OCI-LY3 (cell line): ENCODE results near the gene ANP32E.
"Not testable (repeated sequence)": the region's sequence is repeated elsewhere in the genome, so short reads cannot be mapped to it uniquely, and the experiment has no call there.

Experiments
- H2AFZ ChIP-seq: fragments of 200-600, 300-600 bp; shearing (Covaris generic); 2 replicates; pipeline ENCODE4 v1.6.0; 2014; ENCODE audit warnings: antibody characterized with exemption, low read depth, low read length
- H3K27ac ChIP-seq: fragments of 200-600, 300-600 bp; sonication (generic); 2 replicates; pipeline ENCODE4 v1.5.1; 2014; ENCODE audit warnings: mild to moderate bottlenecking, low read length, moderate library complexity, mixed read lengths
- H3K27me3 ChIP-seq: fragments of 200-600, 300-600 bp; sonication (generic); 2 replicates; pipeline ENCODE4 v1.6.1; 2014; ENCODE audit warnings: low read depth, low read length, mixed read lengths
- H3K36me3 ChIP-seq: fragments of 200-600, 300-600 bp; sonication (generic); replicated peaks from 2 replicates; pipeline ENCODE3; 2014; ENCODE audit warnings: low read depth, low read length, mixed read lengths
- H3K4me1 ChIP-seq: fragments of 300-600, 200-600 bp; sonication (generic); 2 replicates; pipeline ENCODE4 v1.6.1; 2014; ENCODE audit warnings: low read length, mixed read lengths
- H3K4me2 ChIP-seq: fragments of 200-600, 300-600 bp; sonication (generic); 2 replicates; pipeline ENCODE4 v1.6.1; 2014; ENCODE audit warnings: low read length, mixed read lengths
- H3K4me3 ChIP-seq: fragments of 300-600, 200-600 bp; sonication (generic); 2 replicates; pipeline ENCODE4 v1.5.1; 2014; ENCODE audit warnings: antibody characterized with exemption, mild to moderate bottlenecking, low read length, moderate library complexity
- H3K79me2 ChIP-seq: fragments of 300-600, 200-600 bp; shearing (Covaris generic); 2 replicates; pipeline ENCODE4 v1.6.1; 2014; ENCODE audit warnings: mild to moderate bottlenecking, low read length, mixed read lengths
- H3K9ac ChIP-seq: fragments of 300-600, 200-600 bp; shearing (Covaris generic); 2 replicates; pipeline ENCODE4 v1.6.0; 2014; ENCODE audit warnings: mild to moderate bottlenecking, low read length, moderate library complexity
- H3K9me3 ChIP-seq: fragments of 200-600, 300-600 bp; shearing (Covaris generic); 2 replicates; pipeline ENCODE4 v1.6.1; 2014; ENCODE audit warnings: low read length, mixed read lengths; ENCODE audit not compliant: insufficient read depth
- H4K20me1 ChIP-seq: fragments of 200-600, 300-600 bp; sonication (generic); 2 replicates; pipeline ENCODE4 v1.6.1; 2016; ENCODE audit warnings: low read length, mixed read lengths; ENCODE audit not compliant: insufficient read depth
- CTCF ChIP-seq: fragments of 200-600, 300-600 bp; sonication (generic); IDR thresholded peaks from 2 replicates; pipeline ENCODE4 v1.5.1; 2014; ENCODE audit warnings: antibody characterized with exemption, low read length, low read depth
- EZH2phosphoT487 ChIP-seq: fragments of 200-600 bp; shearing (Covaris generic); IDR thresholded peaks from 2 replicates; pipeline ENCODE4 v1.6.1; 2018; ENCODE audit warnings: antibody characterized with exemption, mixed run types, low read depth

The ANP32E gene

GRCh38 chr1:150186789-150187559, 48.9 kb downstream of the ANP32E start:
- Histone ChIP-seq H2AFZ (peak overlapping the region; percentile 90), H3K4me3 (peak overlapping the region; percentile 60), H3K27ac (peak overlapping the region; percentile 45), H3K9ac (no peak overlapping the region), H3K36me3 (no peaks in the 10 kb centered on the region), H3K27me3 (peaks cover 11% of the 10 kb centered on the region; the same call in 1 of the 2 replicates), H4K20me1 (no peaks in the 10 kb centered on the region), H3K4me1 (peaks cover 24% of the 10 kb centered on the region), H3K4me2 (peak overlapping the region; percentile 77), H3K9me3 (no peaks in the 10 kb centered on the region), H3K79me2 (no peaks in the 10 kb centered on the region)
- TF ChIP-seq EZH2phosphoT487 (no peak), CTCF (peak; percentile 71)

- not testable (repeated sequence) for H4K20me1 ChIP-seq, H3K36me3 ChIP-seq, H3K9me3 ChIP-seq, H3K9ac ChIP-seq, H3K79me2 ChIP-seq, H2AFZ ChIP-seq, H3K27ac ChIP-seq, H3K4me2 ChIP-seq, H3K4me3 ChIP-seq
- peaks cover 24% of the 10 kb centered on the region for H3K4me1 ChIP-seq
- peaks cover 11% of the 10 kb centered on the region; the same call in 1 of the 2 replicates for H3K27me3 ChIP-seq
These were observed 49.5 kb downstream of the ANP32E start for GRCh38 chr1:150186438-150186788.

- Histone ChIP-seq H3K27me3 (peaks cover 11% of the 10 kb centered on the region; the same call in 1 of the 2 replicates), H3K79me2 (no peaks in the 10 kb centered on the region), H3K9ac (no peak overlapping the region), H3K9me3 (no peaks in the 10 kb centered on the region), H3K36me3 (no peaks in the 10 kb centered on the region), H3K4me2 (no peak overlapping the region), H3K4me3 (no peak overlapping the region), H3K27ac (no peak overlapping the region), H3K4me1 (peaks cover 24% of the 10 kb centered on the region), H4K20me1 (no peaks in the 10 kb centered on the region), H2AFZ (no peak overlapping the region)
- TF ChIP-seq EZH2phosphoT487 (no peak), CTCF (no peak)
These were observed 50.4 kb downstream of the ANP32E start for GRCh38 chr1:150185481-150185880.

GRCh38 chr1:150183061-150183460, 52.9 kb downstream of the ANP32E start:
- no peaks in the 10 kb centered on the region for H3K36me3 ChIP-seq
- H3K4me1 ChIP-seq, result peaks cover 24% of the 10 kb centered on the region
- H4K20me1 ChIP-seq, result no peaks in the 10 kb centered on the region
- no peak overlapping the region for H3K27ac ChIP-seq
- no peak overlapping the region for H3K9ac ChIP-seq
- TF ChIP-seq CTCF, result no peak
- TF ChIP-seq EZH2phosphoT487, result no peak
- no peak overlapping the region for H2AFZ ChIP-seq
- no peaks in the 10 kb centered on the region for H3K9me3 ChIP-seq
- H3K27me3 ChIP-seq, result peaks cover 7% of the 10 kb centered on the region; the same call in 1 of the 2 replicates
- H3K79me2 ChIP-seq, result no peaks in the 10 kb centered on the region
- H3K4me2 ChIP-seq, result no peak overlapping the region
- H3K4me3 ChIP-seq, result no peak overlapping the region
